ENCODE results near the gene COL9A1.

The COL9A1 gene

GRCh38 chr6:70171236-70171635, 131.6 kb downstream of the COL9A1 start:
- no peak for DNase-seq (ENCODE audit: low read depth)

DNA sequence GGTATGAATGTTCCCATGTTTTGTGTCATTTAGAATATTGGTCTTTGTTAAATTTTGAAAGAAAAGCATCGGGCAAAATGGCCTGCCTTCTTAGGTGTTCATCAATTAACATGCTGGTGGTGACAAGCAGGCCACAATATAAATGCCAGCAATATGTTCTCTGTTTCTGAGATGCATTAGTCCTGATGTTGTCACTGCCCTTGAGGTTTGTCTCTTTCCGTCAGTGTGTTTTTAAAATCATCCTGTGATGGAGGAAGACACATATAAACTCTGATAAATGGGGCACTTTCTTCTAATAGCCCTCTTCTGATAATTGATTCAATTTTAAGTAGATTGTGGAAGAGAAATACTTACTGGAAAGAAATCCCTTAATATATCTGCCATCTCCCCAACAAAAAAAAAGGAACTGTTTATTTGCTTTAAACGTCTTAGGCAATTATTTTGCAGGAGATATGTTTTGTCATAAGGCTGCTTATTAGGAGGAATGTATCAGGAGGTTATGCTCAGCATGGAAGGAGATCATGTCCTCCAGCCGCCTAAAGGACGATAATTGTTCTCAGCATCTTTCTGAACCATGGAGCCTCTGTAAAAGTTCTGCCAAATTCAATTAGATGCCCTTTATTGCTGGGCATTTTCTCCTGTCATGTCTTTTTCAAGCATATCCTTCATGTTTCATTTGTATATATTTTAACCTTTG, 134.1 kb downstream of the COL9A1 start:
- DNase-seq (ENCODE audit: low read depth): no peak
